Lower leg skin (tissue), 4 donors: ENCODE results near the gene ZNF320. TPM values are rescaled to one million over a fixed set of nuclear protein-coding genes. Genes with fewer than 3 reads are reported as not detected.
"Not testable (repeated sequence)": the region's sequence is repeated elsewhere in the genome, so short reads cannot be mapped to it uniquely, and the experiment has no call there.

Experiments
- DNase-seq, 2 donors: peaks; one replicate each; pipeline ENCODE4 v3.0.0-alpha.2; 2019; ENCODE audit warnings: low spot score in 2 of 2
- H3K4me3 ChIP-seq: fragments of 200-600 bp; sonication (generic); 2 replicates; pipeline ENCODE4 v1.5.1; 2017; ENCODE audit warnings: mild to moderate bottlenecking, low read depth; ENCODE audit not compliant: poor library complexity, severe bottlenecking
- POLR2A ChIP-seq, 2 donors: fragments of 450-650 bp; IDR thresholded peaks; one replicate each; pipeline ENCODE4 v1.6.1; 2016 to 2017; ENCODE audit warnings: antibody characterized with exemption in 2 of 2, mild to moderate bottlenecking in 1 of 2, moderate library complexity in 1 of 2
- WGBS, 2 donors: methylation state at CpG; one replicate each; pipeline ENCODE4 v1.1.5; 2018; 5-methylcytosine and 5-hydroxymethylcytosine counted together
- intact Hi-C: fragments of 100-400 bp; cut with DNase I; formaldehyde crosslinking; loops from one replicate; pipeline ENCODE4 v1.15.0; 2023; ENCODE audit warnings: low total_unique reads
- total RNA-seq, 4 donors: library from RNA; depleted of rRNA; stranded (reverse); fragments of >200 nt; gene quantifications; one replicate each; pipeline ENCODE4 v1.1.0, GENCODE V29; 2016
- TF ChIP-seq, protein P1 (sequence below), 3 donors: fragments of 450-650 bp; IDR thresholded peaks; one replicate each; pipeline ENCODE4 v1.5.1; 2016; ENCODE audit warnings: antibody characterized with exemption in 3 of 3, mild to moderate bottlenecking in 3 of 3, moderate library complexity in 2 of 3

Gene ZNF320
- total RNA-seq, 4 donors from 2014 or later, result 1.2 to 15.3 (median 12.4) TPM

DNA sequence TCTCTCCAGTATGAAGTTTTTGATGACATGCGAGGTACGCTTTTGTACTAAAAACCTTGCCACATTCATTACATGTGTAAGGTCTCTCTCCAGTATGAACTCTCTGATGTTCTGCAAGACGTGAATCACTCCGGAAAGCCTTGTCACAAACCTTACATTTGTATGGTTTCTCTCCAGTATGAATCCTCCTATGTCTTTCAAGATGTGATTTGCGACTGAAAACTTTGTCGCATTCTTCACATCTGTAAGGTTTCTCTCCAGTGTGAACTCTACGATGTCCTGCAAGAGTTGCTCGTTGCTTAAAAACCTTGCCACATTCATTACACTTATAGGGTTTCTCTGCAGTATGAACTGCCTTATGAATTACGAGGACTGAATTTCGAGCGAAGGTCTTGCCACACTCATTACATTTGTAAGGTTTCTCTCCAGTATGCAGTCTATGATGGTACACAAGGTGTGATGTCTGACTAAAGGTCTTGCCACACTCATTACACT lies 16.5 kb downstream of the ZNF320 start:
- TF ChIP-seq, protein P1, sequence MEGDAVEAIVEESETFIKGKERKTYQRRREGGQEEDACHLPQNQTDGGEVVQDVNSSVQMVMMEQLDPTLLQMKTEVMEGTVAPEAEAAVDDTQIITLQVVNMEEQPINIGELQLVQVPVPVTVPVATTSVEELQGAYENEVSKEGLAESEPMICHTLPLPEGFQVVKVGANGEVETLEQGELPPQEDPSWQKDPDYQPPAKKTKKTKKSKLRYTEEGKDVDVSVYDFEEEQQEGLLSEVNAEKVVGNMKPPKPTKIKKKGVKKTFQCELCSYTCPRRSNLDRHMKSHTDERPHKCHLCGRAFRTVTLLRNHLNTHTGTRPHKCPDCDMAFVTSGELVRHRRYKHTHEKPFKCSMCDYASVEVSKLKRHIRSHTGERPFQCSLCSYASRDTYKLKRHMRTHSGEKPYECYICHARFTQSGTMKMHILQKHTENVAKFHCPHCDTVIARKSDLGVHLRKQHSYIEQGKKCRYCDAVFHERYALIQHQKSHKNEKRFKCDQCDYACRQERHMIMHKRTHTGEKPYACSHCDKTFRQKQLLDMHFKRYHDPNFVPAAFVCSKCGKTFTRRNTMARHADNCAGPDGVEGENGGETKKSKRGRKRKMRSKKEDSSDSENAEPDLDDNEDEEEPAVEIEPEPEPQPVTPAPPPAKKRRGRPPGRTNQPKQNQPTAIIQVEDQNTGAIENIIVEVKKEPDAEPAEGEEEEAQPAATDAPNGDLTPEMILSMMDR (IDR thresholded peaks at IDR 0.05), result no peak
- TF ChIP-seq POLR2A (IDR thresholded peaks at IDR 0.05), result no peak
- no peak overlapping the region for H3K4me3 ChIP-seq
- intact Hi-C loops, result no loop called here
- WGBS, 2 donors, result 94 to 97% methylated on average over 11 of the region's 11 CpGs
- DNase-seq, result no peak

DNA sequence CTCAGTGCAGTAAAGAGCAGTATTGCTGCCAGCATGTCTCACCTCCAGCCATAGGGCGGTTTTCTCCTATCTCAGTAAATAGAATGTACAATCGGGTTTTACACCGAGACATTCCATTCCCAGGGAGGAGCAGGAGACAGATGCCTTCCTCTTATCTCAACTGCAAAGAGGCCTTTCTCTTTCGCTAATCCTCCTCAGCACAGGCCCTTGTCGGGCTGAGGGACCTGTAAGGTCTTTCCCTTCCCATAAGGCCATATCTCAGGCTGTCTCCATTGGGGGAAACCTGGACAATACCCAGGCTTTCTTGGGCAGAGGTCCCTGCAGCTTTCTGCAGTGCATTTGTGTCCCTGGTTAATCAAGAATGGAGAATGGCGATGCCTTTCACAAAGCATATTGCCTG lies 24.4 kb downstream of the ZNF320 start:
- DNase-seq, H3K4me3 ChIP-seq, intact Hi-C loops: not testable (repeated sequence)
- 88 to 91% methylated on average over 6 of the region's 6 CpGs for WGBS, 2 donors

DNA sequence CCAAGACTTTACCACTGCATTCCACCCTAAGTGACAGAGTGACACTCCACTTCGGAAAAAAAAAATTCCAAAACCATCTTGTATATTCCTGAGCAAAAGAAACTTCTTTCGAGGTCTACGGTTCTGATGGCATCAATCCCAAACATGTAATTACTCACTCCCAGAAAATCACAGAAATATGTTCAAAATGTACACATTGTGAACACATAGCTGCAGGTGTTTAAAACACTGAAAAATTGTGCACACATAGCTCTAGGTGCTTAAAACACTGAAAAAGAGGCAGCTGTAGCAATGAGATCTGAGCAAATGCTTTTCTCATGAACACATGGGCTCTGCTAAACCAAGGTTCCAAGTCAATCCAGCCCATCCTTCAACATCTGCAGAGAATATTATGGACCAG lies 26.0 kb downstream of the ZNF320 start:
- no peak overlapping the region for H3K4me3 ChIP-seq
- TF ChIP-seq, protein P1 (IDR thresholded peaks at IDR 0.05), result no peak
- no peak for TF ChIP-seq POLR2A (IDR thresholded peaks at IDR 0.05)
- intact Hi-C loops, result no loop called here
- DNase-seq, result no peak
- 81 to 89% methylated on average over 3 of the region's 3 CpGs for WGBS, 2 donors

DNA sequence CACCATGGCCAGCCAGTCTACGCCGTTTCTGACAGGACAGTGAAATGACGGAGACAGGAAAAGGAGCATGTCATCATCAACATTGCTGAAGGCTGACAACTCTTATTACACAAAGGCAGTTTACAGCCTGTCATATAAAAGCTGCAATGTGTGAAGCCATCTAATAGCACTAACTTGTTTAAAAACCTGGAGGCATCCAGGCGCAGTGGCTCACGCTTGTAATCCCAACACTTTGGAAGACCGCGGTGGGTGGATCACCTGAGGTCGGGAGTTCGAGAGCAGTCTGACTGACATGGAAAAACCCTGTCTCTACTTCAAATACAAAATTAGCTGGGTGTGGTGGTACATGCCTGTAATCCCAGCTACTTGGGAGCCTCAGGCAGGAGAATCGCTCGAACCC lies 29.4 kb downstream of the ZNF320 start:
- intact Hi-C loops, H3K4me3 ChIP-seq: not testable (repeated sequence)
- WGBS, 2 donors, result 82 to 85% methylated on average over 11 of the region's 11 CpGs
- DNase-seq, result peak in 1 of 2 donors; percentile 43

DNA sequence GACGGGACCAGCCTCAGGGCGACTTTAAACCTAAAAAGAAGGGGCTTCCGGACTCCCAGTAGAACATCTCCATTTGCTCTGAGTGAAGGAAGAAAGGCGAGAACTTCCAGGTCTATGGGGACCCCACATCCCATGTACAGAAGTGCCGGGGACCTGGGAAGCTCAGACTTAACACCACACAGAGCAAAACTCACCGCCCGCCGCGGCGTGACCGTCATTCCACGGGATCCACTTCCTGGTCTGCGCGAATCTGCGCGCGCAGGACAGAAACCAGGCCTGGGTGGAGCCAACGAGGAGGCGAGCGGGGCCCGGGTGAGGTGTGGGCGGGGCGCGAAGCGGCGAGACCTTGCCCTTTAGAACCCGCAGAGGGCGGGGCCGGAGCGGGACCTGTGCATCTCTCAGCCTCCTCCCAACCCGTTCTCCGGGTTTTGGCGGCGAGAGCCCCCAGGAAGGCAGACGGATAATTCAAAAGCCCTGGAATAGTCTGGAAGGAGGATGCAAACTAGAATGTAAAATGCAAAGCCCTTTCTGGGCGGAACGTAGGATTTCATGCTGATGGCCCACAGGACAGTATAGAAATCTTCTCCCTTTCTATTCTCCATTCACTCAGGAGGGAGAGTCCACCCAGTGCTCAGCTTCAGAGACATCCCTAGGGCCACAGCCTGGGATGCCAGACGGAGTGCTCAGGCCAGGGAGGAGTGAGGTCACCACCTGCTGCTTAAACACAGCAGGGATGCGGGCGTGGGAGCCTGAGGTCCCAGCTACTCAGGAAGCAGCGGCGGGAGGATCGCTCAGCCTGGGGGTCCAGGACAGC lies 39.9 kb downstream of the ZNF320 start, which contains the start of gene ZNF468:
TSS of gene ZNF468 (minus strand) at position 242 of the 814 bp plus-strand sequence. CDS start 3,347 bp downstream, outside the sequence.
- peak within 1 kb of the TSS; percentile 68 for H3K4me3 ChIP-seq
- 5 to 7% methylated on average over 43 of the region's 43 CpGs for WGBS, 2 donors
- DNase-seq, result peak; percentile 62 to 96
- intact Hi-C loops, result not testable (repeated sequence)

DNA sequence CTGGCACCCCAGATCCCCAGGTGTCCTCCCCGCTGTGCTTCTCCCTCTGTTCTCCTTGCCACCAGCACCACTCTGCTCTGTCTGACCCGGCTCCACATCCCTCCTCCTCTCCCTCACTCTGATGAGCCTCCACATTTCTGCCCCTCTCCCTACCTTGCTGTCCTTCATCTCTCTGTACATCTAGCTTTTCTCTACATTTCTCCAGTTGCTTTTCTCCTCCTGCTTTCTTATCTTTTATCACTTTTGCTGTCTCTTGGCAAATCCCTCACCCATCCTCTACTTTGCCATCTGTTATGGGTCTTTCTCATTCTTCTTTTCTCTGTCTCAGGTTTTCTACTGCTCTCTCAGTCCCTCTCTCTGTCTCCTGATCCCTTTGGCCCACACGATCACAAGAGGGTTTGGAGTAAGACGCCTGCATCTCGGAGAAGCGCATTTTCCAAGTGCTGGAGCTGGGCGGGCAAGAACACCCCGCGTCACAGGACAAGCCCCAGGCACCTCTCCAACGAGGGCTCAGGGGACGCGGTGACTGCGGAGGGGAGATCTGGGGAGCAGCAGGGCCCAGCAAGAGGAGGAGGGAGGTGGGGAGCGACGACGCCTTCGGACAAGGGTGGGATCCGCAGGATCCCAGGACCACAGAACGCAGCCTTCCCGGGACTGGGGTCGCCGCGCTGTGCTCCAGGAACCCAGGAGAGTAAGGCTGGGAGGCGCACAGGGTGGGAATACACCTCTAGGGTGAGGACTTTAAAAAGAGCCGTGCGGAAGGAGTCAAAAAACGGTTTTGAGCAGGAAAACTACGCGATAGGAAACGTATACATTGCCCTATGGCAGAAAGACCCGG lies 40.7 kb downstream of the ZNF320 start:
- intact Hi-C loops, DNase-seq: not testable (repeated sequence)
- 4% methylated on average over 31 of the region's 31 CpGs for WGBS, 2 donors
- peak overlapping the region; percentile 68 for H3K4me3 ChIP-seq

Other genes with a start within 250 kb of the ZNF320 start
- gene ZNF611, start 162.6 kb downstream of the ZNF320 start, total RNA-seq, result 10 to 100 TPM in 2 of 4 donors, 1 to 10 TPM in 2; 7.8 to 13.5 (median 10.2) TPM
- 10 to 100 TPM in 1 of 4 donors, 1 to 10 TPM in 3; 5.5 to 12.6 (median 7.9) TPM for gene ZNF600, start 110.8 kb downstream of the ZNF320 start, total RNA-seq
- gene ZNF28, start 76.0 kb downstream of the ZNF320 start, total RNA-seq, result 10 to 100 TPM in 2 of 4 donors, 1 to 10 TPM in 2; 8.8 to 10.4 (median 10.2) TPM
- 10 to 100 TPM in 3 of 4 donors, 1 to 10 TPM in 1; 9.9 to 19.8 (median 17.2) TPM for gene ZNF468, start 40.0 kb downstream of the ZNF320 start, total RNA-seq
- 1 to 10 TPM; 1.6 to 3.7 (median 3.2) TPM for gene ZNF888, start 25.8 kb upstream of the ZNF320 start, total RNA-seq
- gene ZNF816, start 65.2 kb upstream of the ZNF320 start, total RNA-seq, result 10 to 100 TPM in 1 of 4 donors, 1 to 10 TPM in 3; 3.2 to 17.8 (median 5.5) TPM
- not detected for gene ERVV-1, start 116.3 kb upstream of the ZNF320 start, total RNA-seq
- gene ERVV-2, start 147.1 kb upstream of the ZNF320 start, total RNA-seq, result not detected
- gene ZNF160, start 205.8 kb upstream of the ZNF320 start, total RNA-seq, result 10 to 100 TPM; 22.6 to 38.0 (median 27.4) TPM
- gene ZNF415, start 235.3 kb upstream of the ZNF320 start, total RNA-seq, result 1 to 10 TPM; 1.1 to 7.4 (median 5.1) TPM